ENCODE results near the gene RXRA.
"Not testable (repeated sequence)": the region's sequence is repeated elsewhere in the genome, so short reads cannot be mapped to it uniquely, and the experiment has no call there.

Gene RXRA

DNA sequence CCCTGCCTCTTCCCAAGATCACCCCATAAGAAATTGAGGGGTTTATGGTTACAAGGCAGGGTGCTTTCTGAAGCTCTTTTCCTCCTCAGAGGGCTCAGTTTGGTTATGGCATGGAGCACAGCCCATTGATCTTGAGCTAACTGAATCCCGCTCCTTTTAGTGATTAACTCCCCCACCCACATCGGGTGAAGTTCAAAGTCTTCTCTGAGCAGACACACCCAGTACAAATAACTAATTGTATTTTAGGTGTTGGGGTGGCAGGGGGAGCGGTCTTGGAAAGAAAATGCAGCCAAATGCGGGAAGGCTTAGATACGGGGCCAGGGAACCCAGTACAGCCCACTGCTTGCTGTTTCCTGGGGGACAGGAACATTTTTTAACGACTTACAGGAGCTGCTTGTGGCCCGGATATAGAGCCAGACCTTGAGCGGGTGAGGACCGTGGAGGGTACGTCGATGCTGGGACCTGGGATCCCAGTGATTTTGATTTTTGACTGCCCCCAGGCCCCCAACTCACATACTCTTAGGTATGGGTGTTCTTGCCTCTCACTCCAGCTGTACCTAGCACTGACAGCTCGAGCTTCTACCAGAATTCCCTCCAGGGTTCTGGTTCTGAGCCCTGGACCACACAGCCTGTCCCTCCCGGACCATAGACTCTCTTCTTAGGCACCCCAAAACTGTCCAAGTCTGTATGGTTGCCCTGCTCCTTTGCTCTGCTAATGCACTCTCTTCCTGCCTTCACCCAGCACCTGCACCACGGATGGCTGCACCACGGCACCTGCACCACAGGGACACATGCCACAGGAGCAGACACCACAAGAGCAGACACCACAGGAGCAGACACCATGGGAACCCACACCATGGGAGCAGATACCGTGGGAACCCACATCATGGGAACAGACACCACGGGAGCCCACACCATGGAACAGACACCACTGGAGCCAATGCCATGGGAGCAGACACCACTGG is 18.3 kb upstream of the RXRA start:
- DNase-seq (ENCODE audit: low read depth, low spot score), result no peak

DNA sequence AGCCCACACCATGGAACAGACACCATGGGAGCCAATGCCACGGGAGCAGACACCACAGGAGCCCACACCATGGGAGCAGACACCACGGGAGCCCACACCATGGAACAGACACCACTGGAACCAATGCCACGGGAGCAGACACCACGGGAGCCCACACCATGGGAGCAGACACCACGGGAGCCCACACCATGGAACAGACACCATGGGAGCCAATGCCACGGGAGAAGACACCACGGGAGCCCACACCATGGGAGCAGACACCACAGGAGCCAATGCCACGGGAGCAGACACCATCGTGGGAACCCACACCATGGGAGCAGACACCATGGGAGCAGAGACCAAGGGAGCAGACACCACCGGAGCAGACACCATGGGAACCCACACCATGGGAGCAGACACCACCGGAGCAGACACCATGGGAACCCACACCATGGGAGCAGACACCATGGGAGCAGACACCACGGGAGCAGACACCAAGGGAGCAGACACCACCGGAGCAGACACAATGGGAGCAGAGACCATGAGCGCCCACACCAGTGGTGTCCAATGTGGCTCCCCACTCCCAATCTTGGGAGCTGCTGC is 17.5 kb upstream of the RXRA start:
- not testable (repeated sequence) for DNase-seq (ENCODE audit: low read depth, low spot score)

- DNase-seq (ENCODE audit: low read depth, low spot score), result no peak
These were observed 12.8 kb upstream of the RXRA start for GRCh38 chr9:134313470-134313869.

- DNase-seq (ENCODE audit: low read depth, low spot score), result no peak
These were observed 12.0 kb upstream of the RXRA start for GRCh38 chr9:134314039-134314949.

- no peak for DNase-seq (ENCODE audit: low read depth, low spot score)
These were observed 11.1 kb upstream of the RXRA start for GRCh38 chr9:134314950-134315715.

DNA sequence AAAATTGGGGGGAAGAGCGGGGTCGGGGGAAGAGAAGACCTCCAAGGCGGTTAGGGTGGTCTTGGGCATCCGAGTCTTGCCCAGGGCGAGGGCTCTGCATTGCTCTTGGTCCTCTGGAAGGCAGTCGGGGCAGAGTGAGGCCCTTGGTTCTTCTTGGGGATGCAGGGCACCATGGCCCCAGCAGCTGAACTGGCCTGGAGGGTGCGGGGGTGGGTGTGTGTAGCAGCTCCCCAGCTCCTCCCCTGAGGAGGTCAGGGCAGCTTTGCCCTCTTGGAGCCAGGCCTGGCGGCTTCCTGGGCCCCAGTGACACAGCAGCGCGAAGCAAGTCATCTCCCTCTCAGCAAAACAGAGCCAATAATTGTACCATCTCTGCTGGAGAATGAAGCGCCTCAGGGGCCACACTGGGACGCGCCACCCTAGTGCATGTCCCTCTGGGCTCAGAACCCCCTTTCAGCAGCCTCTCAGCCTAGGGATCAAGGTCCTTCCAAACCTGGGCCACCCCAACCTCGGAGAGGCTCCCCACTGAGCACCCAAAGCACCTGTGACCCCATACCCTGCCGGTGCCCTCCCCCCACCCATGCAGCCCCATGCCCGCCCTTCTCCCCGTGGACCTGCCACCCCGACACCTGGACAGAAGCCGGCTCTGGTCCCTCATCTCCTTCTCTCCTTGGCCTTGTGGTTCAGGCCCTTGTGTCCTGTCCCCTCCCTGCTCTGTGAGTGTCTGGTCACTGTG is 10.4 kb upstream of the RXRA start:
- no peak for DNase-seq (ENCODE audit: low read depth, low spot score)

GRCh38 chr9:134316449-134317160 is 9.7 kb upstream of the RXRA start:
- DNase-seq (ENCODE audit: low read depth, low spot score), result no peak

GRCh38 chr9:134317400-134317789 is 8.9 kb upstream of the RXRA start:
- no peak for DNase-seq (ENCODE audit: low read depth, low spot score)

DNA sequence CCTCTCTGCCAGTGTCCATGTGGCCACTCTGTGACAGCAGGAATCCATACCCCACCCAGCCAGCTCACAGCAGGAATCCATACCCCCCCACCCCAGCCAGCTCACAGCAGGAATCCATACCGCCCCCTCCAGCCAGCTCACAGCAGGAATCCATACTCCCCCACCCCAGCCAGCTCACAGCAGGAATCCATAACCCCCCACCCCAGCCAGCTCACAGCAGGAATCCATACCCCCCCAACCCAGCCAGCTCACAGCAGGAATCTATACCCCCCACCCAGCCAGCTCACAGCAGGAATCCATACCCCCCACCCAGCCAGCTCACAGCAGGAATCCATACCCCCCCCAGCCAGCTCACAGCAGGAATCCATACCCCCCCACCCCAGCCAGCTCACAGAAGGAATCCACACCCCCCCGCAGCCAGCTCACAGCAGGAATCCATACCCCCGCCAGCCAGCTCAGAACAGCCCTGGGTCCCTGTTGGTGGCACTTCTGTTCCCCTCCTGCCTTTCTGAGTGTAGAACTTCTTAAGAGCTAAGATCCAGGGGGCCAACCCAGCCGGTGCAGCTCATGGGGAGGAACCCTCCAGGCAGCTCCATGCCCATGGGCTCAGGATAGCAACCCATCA is 8.4 kb upstream of the RXRA start:
- no peak for DNase-seq (ENCODE audit: low read depth, low spot score)

DNA sequence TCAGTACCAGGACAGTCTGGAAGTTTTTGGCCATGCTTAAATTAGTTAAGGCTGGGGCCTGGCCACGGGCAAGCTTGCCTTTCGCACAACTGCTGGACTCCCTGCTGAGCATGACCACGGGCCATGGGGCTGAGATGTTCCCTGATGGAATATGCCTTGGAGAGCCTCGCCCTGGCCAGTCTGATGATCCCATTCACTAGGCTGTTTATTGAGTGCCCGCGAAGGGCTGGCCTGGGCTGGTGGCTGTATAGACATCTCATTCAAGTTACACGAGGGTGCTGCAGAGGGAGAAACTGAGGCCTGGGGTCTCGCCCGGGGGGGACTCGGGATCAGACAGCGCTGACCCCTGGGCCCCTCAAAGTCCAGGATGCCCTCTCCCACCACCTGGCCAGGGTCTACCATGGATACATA is 7.8 kb upstream of the RXRA start:
- no peak for DNase-seq (ENCODE audit: low read depth, low spot score)

DNA sequence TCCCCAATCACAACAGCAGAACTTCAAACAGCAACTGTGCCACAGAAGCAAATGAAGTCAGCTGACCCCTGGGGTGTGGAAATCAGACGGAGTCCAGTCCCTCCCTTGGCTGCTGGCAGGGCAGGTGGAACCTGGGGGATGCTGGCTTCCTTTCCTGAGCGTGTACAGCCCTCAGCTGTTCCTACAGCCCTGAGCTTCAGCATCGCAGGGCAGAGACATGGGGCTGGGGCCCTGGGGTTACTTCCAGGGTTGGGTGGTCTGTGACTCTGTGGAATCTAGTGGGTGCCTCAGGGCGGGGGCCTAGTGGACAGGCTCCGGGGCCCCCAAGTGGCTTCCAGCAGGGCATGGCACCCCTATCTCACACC is 7.3 kb upstream of the RXRA start:
- DNase-seq (ENCODE audit: low read depth, low spot score), result no peak

DNA sequence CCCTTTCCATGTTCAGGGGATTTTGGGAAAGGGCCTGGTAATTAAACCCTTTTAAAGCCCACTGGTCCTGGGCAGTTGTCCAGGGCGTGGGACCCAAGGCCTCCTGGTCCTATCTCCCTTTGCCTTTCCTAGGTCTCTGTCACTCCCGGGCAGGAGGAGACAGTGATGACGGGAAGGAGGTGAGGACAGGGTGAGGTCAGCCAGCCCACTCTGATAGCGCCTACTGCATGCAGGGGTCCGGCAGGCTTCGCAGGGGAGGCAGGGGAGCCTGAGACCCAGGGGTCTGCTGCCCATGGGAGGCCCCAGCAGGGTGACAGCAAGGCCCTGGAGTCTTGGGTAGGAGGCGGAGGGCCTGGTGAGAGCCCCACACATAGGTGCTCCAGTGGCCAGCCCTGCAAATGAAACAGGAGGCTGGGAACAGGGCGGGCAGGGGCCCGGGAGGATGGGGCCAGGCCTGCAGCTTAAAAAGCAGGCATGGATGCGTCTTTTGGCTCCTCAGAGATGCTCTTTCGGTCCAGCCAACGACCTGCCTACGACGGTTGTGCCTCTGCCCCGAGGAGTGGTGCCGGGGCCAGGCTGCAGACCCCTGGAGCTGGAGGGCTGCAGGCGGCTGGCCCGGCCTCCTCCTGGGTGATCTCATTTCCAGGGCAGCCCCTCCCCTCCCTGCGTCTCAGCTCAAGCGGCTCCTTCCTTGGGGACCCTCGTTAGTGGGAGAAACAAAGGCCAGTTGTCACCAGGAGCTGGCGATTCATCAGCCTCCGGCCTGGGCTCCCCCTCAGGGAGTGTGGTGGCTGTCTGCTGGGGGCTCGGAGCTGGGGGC is 6.7 kb upstream of the RXRA start:
- no peak for DNase-seq (ENCODE audit: low read depth, low spot score)

DNA sequence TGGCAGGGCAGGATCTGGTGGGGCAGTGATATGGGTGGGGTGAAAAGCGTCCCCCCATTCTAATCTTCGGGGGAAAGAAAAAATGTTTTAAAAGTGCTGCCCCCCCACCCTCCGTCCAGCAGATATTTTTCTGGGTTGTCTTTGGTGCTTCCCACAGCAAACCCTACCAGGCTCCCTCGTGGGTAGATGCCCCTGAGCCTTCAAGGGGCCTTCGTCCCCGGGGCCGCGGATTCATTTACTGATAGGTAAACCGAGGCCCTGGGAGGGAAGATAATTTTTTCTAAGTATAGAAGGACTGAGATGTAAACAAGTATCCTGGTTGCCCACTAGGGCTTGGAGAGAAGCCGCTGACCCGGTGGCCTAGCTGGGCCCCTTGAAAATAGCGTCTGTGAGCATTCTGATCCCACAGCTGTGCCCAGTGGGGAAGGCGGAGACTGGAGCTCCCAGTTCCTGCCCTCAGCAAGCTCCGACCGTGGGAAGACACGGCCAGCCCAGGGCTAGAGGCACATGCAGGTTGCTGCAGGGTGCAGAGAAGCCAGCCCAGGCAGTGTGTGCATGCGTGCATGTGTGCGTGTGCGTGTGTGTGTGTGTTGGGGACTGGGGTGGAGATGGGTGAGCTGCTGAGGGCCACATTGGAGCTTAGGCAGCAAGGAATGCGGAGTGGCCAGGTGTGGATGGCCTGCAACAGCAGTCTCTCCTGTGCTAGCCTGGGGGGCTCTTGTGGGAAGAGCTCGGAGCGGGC is 6.0 kb upstream of the RXRA start:
- DNase-seq (ENCODE audit: low read depth, low spot score), result no peak

GRCh38 chr9:134320868-134321471 is 5.3 kb upstream of the RXRA start:
- DNase-seq (ENCODE audit: low read depth, low spot score), result no peak

DNA sequence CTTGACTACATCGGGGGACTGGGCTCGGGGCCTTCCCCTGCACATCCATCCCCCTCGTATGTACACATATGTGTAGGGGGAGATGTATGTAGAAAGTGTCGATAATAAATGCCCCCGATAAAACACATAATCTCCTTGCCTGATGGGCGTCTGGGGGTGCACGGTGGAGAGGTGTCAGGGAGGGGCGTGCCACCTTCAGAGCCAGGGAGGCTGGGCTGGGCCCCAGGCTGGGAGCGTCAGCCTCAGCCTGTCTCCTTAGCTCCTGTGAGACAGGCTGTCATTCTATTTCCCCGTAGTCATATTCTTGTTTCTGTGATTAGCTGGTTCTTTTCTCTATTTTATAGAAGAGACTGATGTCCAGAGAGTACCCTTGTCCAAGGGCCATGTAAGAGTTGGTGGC is 4.7 kb upstream of the RXRA start:
- no peak for DNase-seq (ENCODE audit: low read depth, low spot score)

DNA sequence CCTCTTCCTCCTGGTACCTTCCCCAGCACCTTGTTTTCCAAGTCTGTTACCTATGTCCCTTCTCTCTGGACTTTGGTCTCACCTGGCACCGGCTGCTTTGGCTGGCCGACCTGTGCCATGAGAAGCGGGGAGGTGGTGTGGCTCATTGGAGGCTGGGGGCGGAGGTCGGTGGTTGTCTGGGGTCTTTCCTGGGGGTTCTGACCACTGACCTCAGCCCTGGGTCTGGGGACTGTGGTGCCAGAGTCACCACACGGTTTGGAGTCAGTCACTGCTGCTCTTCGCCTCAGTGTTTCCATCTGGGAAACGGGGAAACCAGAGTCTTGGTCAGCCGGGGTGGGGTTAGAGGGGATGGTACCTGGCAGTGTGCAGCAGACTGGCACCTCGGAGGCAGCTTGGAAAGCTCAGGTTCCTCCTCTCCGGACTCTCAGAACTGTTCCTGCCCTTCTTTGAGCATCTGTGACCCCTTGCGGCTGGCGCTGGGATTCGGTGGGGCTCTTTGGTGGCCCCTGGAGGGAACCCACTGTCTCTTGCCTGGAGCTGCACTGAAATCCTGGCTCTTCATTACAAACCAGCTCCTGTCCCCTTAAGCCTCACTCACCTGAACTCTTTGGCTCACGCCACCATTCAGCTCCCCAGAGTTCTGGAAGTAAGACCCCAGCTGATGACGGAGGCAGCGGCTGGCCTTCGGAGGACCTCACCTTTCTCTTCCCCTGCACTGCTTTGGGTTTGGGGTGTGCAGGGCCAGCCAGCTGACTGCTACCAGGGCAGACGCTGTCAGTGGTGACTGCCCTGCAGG is 4.1 kb upstream of the RXRA start:
- DNase-seq (ENCODE audit: low read depth, low spot score), result no peak

DNA sequence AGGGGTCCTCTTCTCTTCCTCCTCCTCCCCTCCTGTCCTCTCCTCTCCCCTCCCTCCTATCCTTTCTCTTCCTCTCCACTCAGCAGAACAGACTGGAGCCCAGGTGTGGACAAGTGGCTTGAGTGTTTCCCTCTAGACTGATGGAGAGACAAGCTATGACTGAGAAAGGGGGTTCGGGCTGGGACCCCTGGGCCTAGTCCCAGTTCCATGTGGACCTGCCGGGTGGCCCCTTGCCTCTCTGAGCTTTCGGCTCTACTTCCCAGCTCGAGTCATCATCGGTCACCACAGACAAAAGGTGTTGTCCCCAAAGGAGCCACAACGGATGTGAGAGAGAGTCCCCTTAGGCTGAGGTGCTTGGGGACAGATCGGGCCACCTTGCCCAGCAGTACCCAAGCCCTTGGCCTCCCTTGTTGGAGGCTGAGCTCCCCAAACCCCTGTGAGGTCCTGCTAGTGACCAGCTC is 3.4 kb upstream of the RXRA start:
- DNase-seq (ENCODE audit: low read depth, low spot score), result no peak

All from activated CD4-positive, CD25-positive, alpha-beta regulatory T cell treated with anti-CD3 and anti-CD28 coated beads, Interleukin-2, amount 50 U/mL, for 16 hours (primary cell).